Epithelial cell of esophagus (primary cell): ENCODE measurements around the gene MELTF.

Experiments
- DNase-seq: peaks from one replicate; pipeline ENCODE4 v3.0.0; 2010; ENCODE audit warnings: low read depth
- H3K4me3 ChIP-seq: 2 replicates; pipeline ENCODE4 v1.5.1; 2011; ENCODE audit warnings: mild to moderate bottlenecking, low read length, control low read depth
- CTCF ChIP-seq: IDR thresholded peaks from 2 replicates; pipeline ENCODE4 v1.5.1; 2011; ENCODE audit warnings: low read depth, mild to moderate bottlenecking, low read length, control low read depth, inconsistent platforms; ENCODE audit not compliant: insufficient read depth; ENCODE audit errors: missing control alignments

The MELTF gene

GRCh38 chr3:197014942-197015575, 14.6 kb downstream of the MELTF start:
- TF ChIP-seq CTCF, result no peak

GRCh38 chr3:197014024-197014423, 15.6 kb downstream of the MELTF start:
- no peak for TF ChIP-seq CTCF
- DNase-seq, result no peak
- no peak overlapping the region for H3K4me3 ChIP-seq

More at GRCh38 chr3:197014942-197015575, 14.6 kb downstream of the MELTF start:
- no peak for DNase-seq
- H3K4me3 ChIP-seq, result no peak overlapping the region

DNA sequence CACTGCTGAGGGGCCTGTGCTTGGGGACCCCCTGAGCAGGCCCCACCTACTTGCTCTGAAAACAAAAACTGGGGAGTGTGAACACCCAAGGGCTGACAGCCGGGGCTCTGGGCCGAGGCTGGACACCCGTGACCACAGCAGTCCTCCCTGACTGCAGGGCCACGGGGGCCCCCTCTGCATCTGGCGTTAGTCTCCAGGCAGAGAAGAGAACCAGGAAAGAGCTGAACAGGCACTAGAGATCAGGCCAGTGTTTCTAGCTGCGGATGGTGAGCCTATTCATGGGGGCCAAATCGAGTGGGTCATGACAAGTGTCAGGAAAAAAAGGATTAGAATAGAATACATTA, 17.1 kb downstream of the MELTF start:
- H3K4me3 ChIP-seq, result no peak overlapping the region
- no peak for TF ChIP-seq CTCF
- no peak for DNase-seq

DNA sequence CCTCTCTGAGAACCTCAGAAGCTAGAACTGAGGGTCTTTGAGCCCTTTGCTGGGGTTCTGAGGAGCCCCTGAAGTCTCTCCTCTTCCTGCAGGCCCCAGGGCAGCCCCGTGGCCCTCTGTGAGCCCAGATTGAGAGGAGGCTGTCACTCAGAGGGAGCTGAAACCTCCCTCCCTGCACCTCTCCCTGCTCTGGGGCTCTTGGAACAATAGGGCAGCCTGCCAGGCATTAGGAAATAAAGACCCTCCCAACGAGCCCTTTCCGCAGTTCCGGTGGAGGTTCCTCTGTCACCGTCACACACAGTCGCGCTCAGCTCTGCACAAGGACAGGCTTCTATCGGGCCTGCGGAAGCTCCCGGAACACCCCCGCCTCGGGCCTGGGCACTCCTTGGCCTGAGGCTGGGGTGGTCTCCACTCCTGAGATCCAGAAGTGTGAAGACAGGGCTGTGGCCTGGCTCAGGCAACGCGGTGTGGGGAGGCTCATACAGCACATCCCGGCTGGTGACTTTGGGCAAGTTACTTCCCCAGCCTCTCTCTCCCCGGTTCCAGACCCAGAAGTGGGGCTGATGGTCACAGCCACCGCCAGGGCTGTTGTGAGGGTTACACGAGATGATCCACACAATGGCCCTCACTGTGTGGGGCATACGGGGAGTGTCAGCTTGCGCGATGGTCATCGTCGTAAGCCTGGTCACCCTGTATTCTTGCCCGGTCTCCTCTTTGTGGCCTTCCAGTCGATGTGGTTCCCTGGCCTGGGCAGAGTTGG, 17.7 kb downstream of the MELTF start:
- no peak for TF ChIP-seq CTCF
- H3K4me3 ChIP-seq, result no peak overlapping the region
- DNase-seq, result no peak

GRCh38 chr3:197010556-197011351, 18.9 kb downstream of the MELTF start:
- TF ChIP-seq CTCF, result no peak
- DNase-seq, result no peak
- H3K4me3 ChIP-seq, result no peak overlapping the region

DNA sequence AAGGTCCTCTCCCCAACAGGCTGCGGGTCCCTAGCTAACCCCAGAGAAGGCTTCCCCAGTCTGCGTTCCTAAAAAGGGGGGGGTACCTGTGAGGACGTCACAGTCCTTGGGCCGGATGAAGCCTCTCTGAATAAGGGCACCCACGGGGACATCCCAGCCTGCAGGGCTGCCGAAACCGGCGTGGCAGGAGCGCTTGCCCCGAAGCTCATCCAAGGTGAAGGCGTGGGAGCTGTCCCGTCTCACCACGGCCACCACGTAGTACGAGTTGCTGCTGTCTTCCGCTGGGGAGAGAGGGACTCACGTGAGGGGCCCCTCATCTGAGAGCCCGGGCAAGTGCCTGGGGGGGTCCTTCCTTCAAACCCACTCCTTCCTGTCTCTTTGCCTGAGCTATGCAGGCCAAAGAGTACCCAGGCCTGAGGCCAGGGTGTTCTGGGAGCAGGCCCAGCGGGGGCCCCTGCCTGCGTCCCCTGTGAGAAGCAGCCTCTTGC, 20.0 kb downstream of the MELTF start:
- DNase-seq, result no peak
- H3K4me3 ChIP-seq, result no peak overlapping the region
- no peak for TF ChIP-seq CTCF
